22Rv1 (cell line): ENCODE data around the gene KCTD7.
"Not testable (repeated sequence)": the region's sequence is repeated elsewhere in the genome, so short reads cannot be mapped to it uniquely, and the experiment has no call there.

ENCODE experiments used
- CTCF ChIP-seq: fragments of 450-650 bp; IDR thresholded peaks from 2 replicates; pipeline ENCODE4 v1.5.1; 2017; ENCODE audit warnings: mild to moderate bottlenecking
- ZFX ChIP-seq: fragments of 450-650 bp; IDR thresholded peaks from 2 replicates; pipeline ENCODE4 v1.6.1; 2017; ENCODE audit warnings: antibody characterized with exemption, borderline replicate concordance

GRCh38 chr7:66588226-66588625, 40.5 kb upstream of the KCTD7 start:
- not testable (repeated sequence) for TF ChIP-seq CTCF, ZFX
